Neural cell (in vitro differentiated cells): ENCODE data around the gene KLHL42. TPM values are rescaled to one million over a fixed set of nuclear protein-coding genes. Genes with fewer than 3 reads are reported as not detected.

Experiments
- H2AFZ ChIP-seq: fragments of 200-600, 300-800 bp; sonication (generic), shearing (Covaris generic); 2 replicates; pipeline ENCODE4 v1.6.0; 2014; ENCODE audit warnings: low read depth, mild to moderate bottlenecking, antibody characterized with exemption, low read length, moderate library complexity
- H3F3A ChIP-seq: fragments of 200-600 bp; shearing (Covaris generic); 2 replicates; pipeline ENCODE4 v1.6.1; 2016; ENCODE audit warnings: mild to moderate bottlenecking, moderate library complexity, mixed read lengths, antibody characterized with exemption, low read length; ENCODE audit not compliant: insufficient read depth, poor library complexity, severe bottlenecking
- H3K27ac ChIP-seq: fragments of 200-600, 300-800 bp; sonication (generic), shearing (Covaris generic); 2 replicates; pipeline ENCODE4 v1.5.1; 2014; ENCODE audit warnings: mild to moderate bottlenecking, low read length, moderate library complexity
- H3K27me3 ChIP-seq: fragments of 300-800, 200-600 bp; sonication (generic), shearing (Covaris generic); 2 replicates; pipeline ENCODE4 v1.6.0; 2014; ENCODE audit warnings: mild to moderate bottlenecking, low read depth, low read length, moderate library complexity; ENCODE audit not compliant: insufficient read depth
- H3K36me3 ChIP-seq: fragments of 300-800, 200-600 bp; sonication (generic), shearing (Covaris generic); 2 replicates; pipeline ENCODE4 v1.5.1; 2014; ENCODE audit warnings: mild to moderate bottlenecking, antibody characterized with exemption, low read length, moderate library complexity; ENCODE audit not compliant: insufficient read depth
- H3K4me2 ChIP-seq: fragments of 300-800, 200-600 bp; sonication (generic), shearing (Covaris generic); 2 replicates; pipeline ENCODE4 v1.6.0; 2014; ENCODE audit warnings: mild to moderate bottlenecking, low read length
- H3K4me3 ChIP-seq: fragments of 300-800, 200-600 bp; sonication (generic), shearing (Covaris generic); 2 replicates; pipeline ENCODE4 v1.5.1; 2014; ENCODE audit warnings: mild to moderate bottlenecking, low read length, moderate library complexity
- H3K79me2 ChIP-seq: fragments of 200-600 bp; shearing (Covaris generic); replicated peaks from 2 replicates; pipeline ENCODE4 v1.6.0; 2014; ENCODE audit warnings: mild to moderate bottlenecking, low read length, moderate library complexity; ENCODE audit not compliant: insufficient read depth
- H3K9ac ChIP-seq: fragments of 300-800, 200-600 bp; sonication (generic), shearing (Covaris generic); 2 replicates; pipeline ENCODE4 v1.6.1; 2016; ENCODE audit warnings: mild to moderate bottlenecking, low read length, mixed read lengths
- H3K9me2 ChIP-seq: fragments of 200-600 bp; shearing (Covaris generic); 2 replicates; pipeline ENCODE4 v1.6.1; 2016; ENCODE audit warnings: mild to moderate bottlenecking, low read length, mixed read lengths; ENCODE audit not compliant: insufficient read depth
- H3K9me3 ChIP-seq: fragments of 200-600, 300-800 bp; sonication (generic), shearing (Covaris generic); 2 replicates; pipeline ENCODE4 v1.6.1; 2016; ENCODE audit warnings: mild to moderate bottlenecking, mixed run types, low read length, moderate library complexity, mixed read lengths
- H4K20me1 ChIP-seq: fragments of 200-600 bp; shearing (Covaris generic); 2 replicates; pipeline ENCODE4 v1.6.1; 2016; ENCODE audit warnings: mild to moderate bottlenecking, mixed run types; ENCODE audit not compliant: insufficient read depth
- CTCF ChIP-seq: fragments of 450-650 bp; IDR thresholded peaks from 2 replicates; pipeline ENCODE4 v1.5.1; 2014; ENCODE audit warnings: antibody characterized with exemption, mild to moderate bottlenecking, moderate library complexity; ENCODE audit not compliant: poor library complexity, severe bottlenecking
- EP300 ChIP-seq: fragments of 450-650 bp; conservative IDR thresholded peaks from 2 replicates; pipeline ENCODE4 v1.6.1; 2014; ENCODE audit warnings: antibody characterized with exemption, mild to moderate bottlenecking, moderate library complexity; ENCODE audit not compliant: poor library complexity, severe bottlenecking
- EZH2 ChIP-seq: fragments of 200-600, 300-800 bp; shearing (Covaris generic), sonication (generic); IDR thresholded peaks from 2 replicates; pipeline ENCODE4 v1.6.1; 2014; ENCODE audit warnings: antibody characterized with exemption, low read length, borderline replicate concordance, mild to moderate bottlenecking; ENCODE audit not compliant: insufficient read depth, poor library complexity, severe bottlenecking
- MXI1 ChIP-seq: fragments of 450-650 bp; conservative IDR thresholded peaks from 2 replicates; pipeline ENCODE4 v1.6.1; 2014; ENCODE audit warnings: antibody characterized with exemption, mild to moderate bottlenecking; ENCODE audit not compliant: poor library complexity, severe bottlenecking
- POLR2AphosphoS5 ChIP-seq: IDR thresholded peaks from 2 replicates; pipeline ENCODE4 v1.6.1; 2012
- RAD21 ChIP-seq: fragments of 450-650 bp; conservative IDR thresholded peaks from 2 replicates; pipeline ENCODE4 v1.6.1; 2014; ENCODE audit warnings: antibody characterized with exemption, mild to moderate bottlenecking, moderate library complexity
- REST ChIP-seq: IDR thresholded peaks from 2 replicates; pipeline ENCODE4 v1.6.1; 2012; ENCODE audit warnings: borderline replicate concordance
- SMC3 ChIP-seq: fragments of 450-650 bp; conservative IDR thresholded peaks from 2 replicates; pipeline ENCODE4 v1.6.1; 2014; ENCODE audit warnings: antibody characterized with exemption, mild to moderate bottlenecking, moderate library complexity; ENCODE audit not compliant: poor library complexity
- TAF1 ChIP-seq: IDR thresholded peaks from 2 replicates; pipeline ENCODE4 v1.6.1; 2012; ENCODE audit warnings: low read depth
- polyA plus RNA-seq: library from polyadenylated mRNA; depleted of rRNA; stranded (reverse); fragments of >200 nt; gene quantifications from 2 replicates; pipeline ENCODE4 v1.2.3, GENCODE V29; 2014

Gene KLHL42
- polyA plus RNA-seq, 1 donor from 2014 or later = 52.2 TPM

- Histone ChIP-seq H3K9me2 (no peaks in the 10 kb centered on the region), H3K36me3 (no peaks in the 10 kb centered on the region), H3K79me2 (no peaks in the 10 kb centered on the region), H4K20me1 (no peaks in the 10 kb centered on the region), H3K27ac (no peak overlapping the region), H3K9me3 (no peaks in the 10 kb centered on the region), H3K27me3 (no peaks in the 10 kb centered on the region), H3K4me2 (no peak overlapping the region), H3F3A (no peaks in the 10 kb centered on the region), H3K4me3 (no peak overlapping the region), H3K9ac (no peak overlapping the region), H2AFZ (no peak overlapping the region)
- TF ChIP-seq POLR2AphosphoS5 = no peak
- TF ChIP-seq REST = no peak
- no peak for TF ChIP-seq EP300
- no peak for TF ChIP-seq CTCF
- no peak for TF ChIP-seq TAF1
- TF ChIP-seq MXI1 = no peak
- TF ChIP-seq RAD21 = no peak
- TF ChIP-seq SMC3 = no peak
- no peak for TF ChIP-seq EZH2
Measured at GRCh38 chr12:27844366-27845090, 64.5 kb downstream of the KLHL42 start.

DNA sequence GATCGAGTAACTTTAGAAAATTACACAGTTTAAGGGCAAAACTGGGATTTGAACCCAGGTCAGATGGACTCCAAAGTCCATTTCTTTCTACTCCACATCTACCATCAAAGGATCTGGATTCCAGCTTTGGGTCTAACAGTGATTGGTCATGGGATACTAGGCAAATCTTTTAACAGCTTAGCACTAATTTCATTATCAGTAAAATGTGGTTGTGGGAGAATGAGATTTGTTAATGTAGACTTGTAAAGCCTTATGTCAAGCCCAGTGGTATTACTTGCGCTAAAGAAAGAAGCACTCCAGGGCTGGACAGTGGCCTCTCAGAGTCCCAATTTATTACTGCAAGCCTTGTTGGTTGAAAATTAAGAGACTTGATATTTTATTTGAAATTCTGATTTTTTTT, 65.2 kb downstream of the KLHL42 start:
- Histone ChIP-seq H3K36me3 (no peaks in the 10 kb centered on the region), H3K9me2 (no peaks in the 10 kb centered on the region)

More for the DNA sequence above, 65.2 kb downstream of the KLHL42 start:
- Histone ChIP-seq H3K4me2 (no peak overlapping the region), H3K27ac (no peak overlapping the region), H4K20me1 (no peaks in the 10 kb centered on the region), H3F3A (no peaks in the 10 kb centered on the region), H3K79me2 (no peaks in the 10 kb centered on the region), H2AFZ (no peak overlapping the region), H3K27me3 (no peaks in the 10 kb centered on the region), H3K9ac (no peak overlapping the region), H3K9me3 (no peaks in the 10 kb centered on the region), H3K4me3 (no peak overlapping the region)
- TF ChIP-seq EZH2 (no peak), POLR2AphosphoS5 (no peak), TAF1 (no peak), SMC3 (no peak), EP300 (no peak), CTCF (no peak), MXI1 (no peak), REST (no peak), RAD21 (no peak)
